T-cell (primary cell): ENCODE results near the gene ETFA. TPM values are rescaled to one million over a fixed set of nuclear protein-coding genes. Genes with fewer than 3 reads are reported as not detected.

Experiments
- ATAC-seq, 4 experiments: fragments of 200-7000 bp in 3 of 4; fragments of 150-1000 bp in 1 of 4; cut with Tn5 transposase; replicated peaks in 1 of 4; 1 replicate in 3 of 4; 2 replicates in 1 of 4; pipeline ENCODE4 v1.10.0; 2021; ENCODE audit warnings: moderate library complexity in 3 of 4, mild to moderate bottlenecking in 2 of 4, moderate number of reproducible peaks in 1 of 4
- CTCF ChIA-PET, 2 donors: fragments of 300-600 bp; sonication (Branson Sonifier 250); formaldehyde crosslinking; loops; one replicate each; lab custom pipeline; 2022; ENCODE audit warnings: antibody characterized with exemption in 2 of 2; lab: Charles Lee
- POLR2A ChIA-PET, 2 donors: fragments of 300-600 bp; sonication (Branson Sonifier 250); formaldehyde crosslinking; loops; one replicate each; lab custom pipeline; 2022; ENCODE audit warnings: antibody characterized with exemption in 2 of 2; lab: Charles Lee
- DNase-seq, 35 experiments: peaks; one replicate each; pipeline versions ENCODE4 v3.0.0 to v3.0.0-alpha.2; 2013 to 2023
- H3K27ac ChIP-seq: one replicate; pipeline ENCODE4 v1.5.1; 2013; ENCODE audit warnings: low read length
- H3K27me3 ChIP-seq, 2 experiments: replicated peaks in 1 of 2; 1 replicate in 1 of 2; 2 replicates in 1 of 2; pipeline versions ENCODE4 v1.6.1 to v1.7.0; 2013; ENCODE audit warnings: low read length in 1 of 2, mixed read lengths in 1 of 2; ENCODE audit not compliant: control insufficient read depth in 2 of 2, insufficient read depth in 2 of 2; ENCODE audit errors: extremely low read depth in 1 of 2
- H3K36me3 ChIP-seq, 2 donors: 1 replicate in 1 of 2; 2 replicates in 1 of 2; pipeline versions ENCODE4 v1.6.1 to v1.7.0; 2013; ENCODE audit warnings: low read length in 1 of 2; ENCODE audit not compliant: control insufficient read depth in 2 of 2, insufficient read depth in 1 of 2; ENCODE audit errors: extremely low read depth in 1 of 2
- H3K4me1 ChIP-seq, 2 experiments: 1 replicate in 1 of 2; 2 replicates in 1 of 2; pipeline versions ENCODE4 v1.6.1 to v1.7.0; 2013; ENCODE audit warnings: low read length in 2 of 2, mixed read lengths in 1 of 2; ENCODE audit not compliant: insufficient read depth in 2 of 2, control insufficient read depth in 1 of 2; ENCODE audit errors: extremely low read depth in 1 of 2
- H3K4me3 ChIP-seq, 2 donors: 1 replicate in 1 of 2; 2 replicates in 1 of 2; pipeline versions ENCODE4 v1.5.1 to v1.7.0; 2013; ENCODE audit warnings: mild to moderate bottlenecking in 2 of 2, low read length in 1 of 2, moderate library complexity in 1 of 2; ENCODE audit not compliant: control insufficient read depth in 1 of 2; ENCODE audit errors: extremely low read depth in 1 of 2
- H3K9me3 ChIP-seq: 2 replicates; pipeline ENCODE4 v1.7.0; 2013
- H3K27ac Mint-ChIP-seq, 2 donors: one replicate each; pipeline ENCODE4 v1.8.0; 2020 to 2021; ENCODE audit warnings: mild to moderate bottlenecking in 2 of 2, mixed read lengths in 2 of 2
- H3K27me3 Mint-ChIP-seq, 2 donors: one replicate each; pipeline ENCODE4 v1.8.0; 2021 to 2022; ENCODE audit warnings: mixed read lengths in 2 of 2
- H3K36me3 Mint-ChIP-seq: one replicate; pipeline ENCODE4 v1.8.0; 2021; ENCODE audit warnings: mixed read lengths
- H3K4me1 Mint-ChIP-seq, 3 donors: one replicate each; pipeline ENCODE4 v1.8.0; 2020 to 2022; ENCODE audit warnings: mixed read lengths in 3 of 3, mild to moderate bottlenecking in 1 of 3
- H3K4me3 Mint-ChIP-seq, 3 donors: one replicate each; pipeline ENCODE4 v1.8.0; 2020 to 2022; ENCODE audit warnings: mild to moderate bottlenecking in 3 of 3, mixed read lengths in 3 of 3, moderate library complexity in 3 of 3
- H3K9me3 Mint-ChIP-seq, 3 donors: one replicate each; pipeline ENCODE4 v1.8.0; 2020 to 2022; ENCODE audit warnings: mixed read lengths in 3 of 3
- WGBS: methylation state at CpG from one replicate; pipeline ENCODE4 v1.1.5; 2013; ENCODE audit warnings: missing lambda C conversion rate; ENCODE audit not compliant: insufficient coverage; 5-methylcytosine and 5-hydroxymethylcytosine counted together
- total RNA-seq, 35 experiments: library from RNA in 6 of 35; stranded (reverse) in 6 of 35; fragments of 120-200 nt in 1 of 35; gene quantifications; one replicate each; pipeline versions ENCODE4 v1.2.1 to v1.2.4 and lab custom pipeline; 2013 to 2026

ETFA gene
- total RNA-seq, 5 donors from 2014 or later (not counting 1 experiment from before 2014, with no cell fraction given), result 34.6 to 53.9 (median 50.4) TPM

DNA sequence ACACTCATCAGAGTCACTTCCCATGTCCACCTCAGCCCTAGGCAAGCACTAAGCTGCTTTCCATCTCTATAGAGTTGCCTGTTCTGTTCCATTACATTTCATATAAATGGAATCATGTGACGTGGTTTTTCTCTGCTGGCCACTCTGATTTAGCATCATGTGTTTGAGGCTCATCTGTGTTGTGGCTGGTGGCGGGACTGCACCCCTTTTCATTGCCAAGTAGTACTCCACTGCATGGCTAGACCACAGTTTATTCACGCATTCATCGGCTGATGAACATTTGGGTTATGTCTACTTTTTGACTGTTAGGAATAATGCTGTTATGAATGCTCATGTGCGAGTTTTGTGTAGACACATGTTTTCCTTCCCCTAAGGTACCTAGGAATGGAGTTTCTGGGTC is 136.6 kb downstream of the ETFA start:
- no peaks in the 10 kb centered on the region for H3K4me1 Mint-ChIP-seq
- no peak for ATAC-seq
- Histone ChIP-seq H3K36me3 (no peaks in the 10 kb centered on the region), H3K4me1 (no peaks in the 10 kb centered on the region), H3K4me3 (no peak overlapping the region), H3K27ac (no peak overlapping the region), H3K27me3 (peaks cover 0 to 61% of the 10 kb centered on the region in 2 experiments), H3K9me3 (no peaks in the 10 kb centered on the region)
- no peaks in the 10 kb centered on the region for H3K36me3 Mint-ChIP-seq
- H3K27me3 Mint-ChIP-seq, result peaks cover 20 to 24% of the 10 kb centered on the region in 2 donors
- H3K4me3 Mint-ChIP-seq, result no peak overlapping the region
- H3K9me3 Mint-ChIP-seq, result no peaks in the 10 kb centered on the region
- DNase-seq, result no peak
- CTCF ChIA-PET, result no interaction called here
- WGBS, result 100% methylated on average over 1 of the region's 5 CpGs
- POLR2A ChIA-PET, result no interaction called here
- no peak overlapping the region for H3K27ac Mint-ChIP-seq

DNA sequence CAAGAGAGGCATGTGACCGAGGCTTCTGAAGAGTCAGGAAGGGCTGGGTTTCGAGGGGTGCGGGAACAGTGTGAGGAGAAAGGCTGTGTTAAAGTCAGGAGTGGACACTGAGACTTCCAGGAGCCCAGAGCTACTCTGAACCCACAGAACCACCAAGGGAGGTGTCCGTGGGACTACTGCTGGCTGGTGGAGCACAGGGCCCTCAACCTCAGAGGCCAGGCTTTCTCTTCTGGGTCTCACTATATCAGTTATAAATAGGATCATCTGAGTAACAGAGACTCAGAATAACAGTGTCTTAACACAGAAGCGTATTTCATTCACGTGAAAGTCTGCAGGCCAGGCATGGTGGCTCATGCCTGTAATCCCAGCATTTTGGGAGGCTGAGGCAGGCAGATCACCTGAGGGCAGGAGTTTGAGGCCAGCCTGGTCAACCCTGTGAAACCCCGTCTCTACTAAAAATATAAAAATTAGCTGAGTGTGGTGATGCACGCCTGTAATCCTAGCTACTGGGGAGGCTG is 137.9 kb downstream of the ETFA start:
- Mint-ChIP-seq H3K9me3 (no peaks in the 10 kb centered on the region), H3K4me1 (no peaks in the 10 kb centered on the region), H3K27me3 (peaks cover 18 to 20% of the 10 kb centered on the region in 2 donors), H3K27ac (no peak overlapping the region), H3K4me3 (no peak overlapping the region), H3K36me3 (no peaks in the 10 kb centered on the region)
- ChIA-PET POLR2A (interaction anchor here in 1 of 2 donors (0.6 kb wide), 1 partner anchor 34 kb away, joined by 3 read pairs; no protein-coding TSS in a partner anchor), CTCF (no interaction called here)
- ATAC-seq (no peak), DNase-seq (no peak)
- H3K27me3 ChIP-seq, result peaks cover 0 to 59% of the 10 kb centered on the region in 2 experiments
- H3K36me3 ChIP-seq, result no peaks in the 10 kb centered on the region
- no peak overlapping the region for H3K4me3 ChIP-seq
- H3K27ac ChIP-seq, result no peak overlapping the region
- no peaks in the 10 kb centered on the region for H3K9me3 ChIP-seq
- no peaks in the 10 kb centered on the region for H3K4me1 ChIP-seq
- 84% methylated on average over 4 of the region's 8 CpGs for WGBS

DNA sequence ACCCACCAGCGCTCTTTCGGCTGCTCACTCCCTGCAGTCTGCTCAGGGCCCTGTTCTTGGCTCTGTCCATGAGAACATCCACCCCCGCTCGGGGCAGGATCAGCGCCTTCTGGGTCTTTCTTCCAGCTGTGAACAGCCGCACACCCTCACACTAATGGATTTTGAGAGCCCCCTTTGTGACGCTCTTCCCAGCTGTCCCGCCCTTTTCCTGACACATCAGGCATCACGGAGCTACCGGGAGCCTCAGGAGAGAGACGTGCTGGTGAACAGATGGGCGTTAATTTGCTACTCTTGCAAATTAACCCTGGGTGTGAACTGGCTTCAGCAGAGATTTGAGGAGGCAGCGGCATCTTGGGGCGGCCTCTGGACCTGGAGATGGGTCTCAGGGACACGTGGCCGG is 138.5 kb downstream of the ETFA start:
- Histone ChIP-seq H3K27ac (no peak overlapping the region), H3K9me3 (no peaks in the 10 kb centered on the region), H3K4me3 (no peak overlapping the region), H3K27me3 (peaks cover 0 to 54% of the 10 kb centered on the region in 2 experiments), H3K36me3 (no peaks in the 10 kb centered on the region), H3K4me1 (no peaks in the 10 kb centered on the region)
- no peaks in the 10 kb centered on the region for H3K9me3 Mint-ChIP-seq
- H3K4me1 Mint-ChIP-seq, result no peaks in the 10 kb centered on the region
- ATAC-seq (no peak), DNase-seq (no peak)
- no peaks in the 10 kb centered on the region for H3K36me3 Mint-ChIP-seq
- POLR2A ChIA-PET, result no interaction called here
- H3K4me3 Mint-ChIP-seq, result no peak overlapping the region
- CTCF ChIA-PET, result no interaction called here
- H3K27me3 Mint-ChIP-seq, result peaks cover 12 to 16% of the 10 kb centered on the region in 2 donors
- no peak overlapping the region for H3K27ac Mint-ChIP-seq
- WGBS, result 73% methylated on average over 16 of the region's 16 CpGs

DNA sequence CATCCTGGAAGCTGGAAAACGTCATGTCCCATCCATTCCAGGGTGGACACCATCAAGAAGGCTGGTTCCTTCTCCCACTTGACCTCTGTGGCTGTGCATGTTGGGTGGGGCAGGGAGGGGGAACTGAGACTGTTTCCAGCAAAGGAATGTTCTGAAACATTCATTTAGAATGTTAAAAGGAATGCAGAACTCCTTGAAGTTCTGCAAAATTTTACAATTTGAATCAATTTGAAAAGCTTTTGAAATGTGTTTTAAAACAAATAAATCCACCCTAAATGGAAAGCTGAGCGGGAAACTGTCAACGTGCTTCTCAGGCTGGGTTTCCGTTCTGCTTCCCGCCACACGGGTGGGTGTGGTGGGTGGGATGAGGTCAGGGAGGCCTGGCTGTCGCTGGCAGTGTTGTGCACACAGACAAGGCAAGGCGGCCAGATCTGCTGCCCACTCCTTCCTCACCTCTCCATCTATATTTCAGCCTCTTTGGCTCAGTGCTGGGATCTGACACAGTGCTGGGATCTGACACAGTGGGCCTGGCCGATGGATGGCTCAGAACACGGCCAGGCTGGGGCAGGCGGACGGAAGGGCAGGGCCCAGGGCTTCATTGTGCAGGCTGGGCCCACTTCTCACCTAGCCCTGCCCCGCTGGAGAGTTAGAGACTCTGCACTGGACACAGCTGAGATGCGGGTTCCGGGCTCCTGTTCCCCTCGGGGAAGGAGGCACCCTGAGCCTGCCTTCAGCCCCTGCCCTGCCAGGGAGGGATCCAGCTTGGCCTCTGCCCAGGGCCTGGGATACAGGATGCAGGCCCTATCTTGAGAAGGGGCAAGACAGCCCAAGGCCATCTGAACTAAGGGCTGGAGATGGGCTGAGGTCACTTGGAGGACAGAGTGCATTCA is 141.1 kb downstream of the ETFA start:
- Histone ChIP-seq H3K36me3 (no peaks in the 10 kb centered on the region), H3K9me3 (no peaks in the 10 kb centered on the region), H3K4me1 (no peaks in the 10 kb centered on the region), H3K27ac (no peak overlapping the region), H3K4me3 (no peak overlapping the region), H3K27me3 (peaks cover 0 to 29% of the 10 kb centered on the region in 2 experiments)
- ChIA-PET CTCF (no interaction called here), POLR2A (no interaction called here)
- H3K4me1 Mint-ChIP-seq, result no peaks in the 10 kb centered on the region
- no peak for ATAC-seq
- no peak for DNase-seq
- H3K36me3 Mint-ChIP-seq, result no peaks in the 10 kb centered on the region
- no peak overlapping the region for H3K27ac Mint-ChIP-seq
- peaks cover 4 to 5% of the 10 kb centered on the region in 2 donors for H3K27me3 Mint-ChIP-seq
- 89% methylated on average over 8 of the region's 16 CpGs for WGBS
- H3K9me3 Mint-ChIP-seq, result no peaks in the 10 kb centered on the region
- H3K4me3 Mint-ChIP-seq, result no peak overlapping the region

DNA sequence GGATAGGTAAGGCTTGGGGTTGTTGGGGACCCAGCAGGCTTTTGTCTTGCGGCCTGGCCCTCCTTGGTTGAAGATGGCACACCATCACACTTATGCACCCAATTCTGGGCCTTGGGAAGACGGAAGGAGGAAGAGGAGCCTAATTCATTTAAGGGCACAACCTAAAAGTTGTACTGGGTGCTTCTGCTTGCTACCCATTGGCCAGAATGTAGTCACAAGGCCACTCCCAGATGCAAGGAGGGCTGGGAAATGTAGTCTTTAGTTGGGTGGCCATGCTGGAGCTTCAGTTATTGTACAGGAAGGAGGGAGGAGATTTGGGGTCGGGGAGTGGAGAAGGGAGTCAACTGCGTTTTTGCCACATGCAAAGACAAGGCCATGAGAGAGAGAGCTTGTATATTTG is 142.3 kb downstream of the ETFA start:
- ChIA-PET POLR2A (no interaction called here), CTCF (interaction anchor here in 1 of 2 donors (1.0 kb wide), 1 partner anchor 19 kb away, joined by 3 read pairs; no protein-coding TSS in a partner anchor)
- no peaks in the 10 kb centered on the region for H3K36me3 Mint-ChIP-seq
- Histone ChIP-seq H3K27me3 (peaks cover 0 to 33% of the 10 kb centered on the region in 2 experiments), H3K4me3 (no peak overlapping the region), H3K36me3 (no peaks in the 10 kb centered on the region), H3K4me1 (no peaks in the 10 kb centered on the region), H3K9me3 (no peaks in the 10 kb centered on the region), H3K27ac (no peak overlapping the region)
- WGBS, result 57% methylated on average over 2 of the region's 4 CpGs
- ATAC-seq, result no peak
- H3K4me1 Mint-ChIP-seq, result no peaks in the 10 kb centered on the region
- H3K9me3 Mint-ChIP-seq, result no peaks in the 10 kb centered on the region
- no peak overlapping the region for H3K4me3 Mint-ChIP-seq
- no peak overlapping the region for H3K27ac Mint-ChIP-seq
- peaks cover 4 to 5% of the 10 kb centered on the region in 2 donors for H3K27me3 Mint-ChIP-seq
- no peak for DNase-seq

DNA sequence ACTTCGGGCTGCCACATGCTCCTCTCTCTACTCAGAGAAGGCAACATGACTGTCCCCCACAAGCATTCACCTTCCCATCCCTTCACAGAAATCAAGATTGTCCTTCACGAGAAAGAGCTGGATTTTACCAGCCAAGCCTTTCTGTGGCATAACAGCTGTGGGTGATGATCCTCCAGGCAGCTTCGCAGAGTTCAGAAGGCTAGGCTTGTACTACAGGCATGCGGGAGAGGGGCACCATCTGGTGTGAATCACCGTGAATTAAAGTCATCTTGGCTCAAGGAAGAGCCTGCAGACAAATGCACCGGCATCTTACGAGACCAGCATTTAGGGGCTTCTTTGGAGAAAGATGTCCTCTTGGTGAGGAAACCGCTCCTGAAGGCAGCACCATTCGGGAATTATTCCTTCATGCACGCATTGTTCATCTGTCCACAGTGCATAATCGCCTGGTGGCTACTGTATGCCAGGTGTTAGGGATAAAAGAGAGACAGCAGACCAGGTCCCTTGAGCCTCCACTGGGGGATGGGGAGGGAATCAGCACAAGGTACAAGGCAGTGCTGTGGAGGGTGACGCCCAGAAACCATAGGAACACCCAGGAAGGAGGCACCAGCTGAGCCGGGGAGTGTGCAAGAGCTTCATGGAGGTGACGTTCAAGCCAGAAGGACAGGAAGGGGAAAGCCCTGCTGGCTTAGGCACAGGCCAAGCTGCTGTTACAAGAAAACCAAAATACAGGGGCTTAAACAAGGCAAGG is 142.9 kb downstream of the ETFA start:
- H3K27me3 ChIP-seq, result peaks cover 0 to 28% of the 10 kb centered on the region in 2 experiments
- H3K4me1 ChIP-seq, result no peaks in the 10 kb centered on the region
- H3K27ac ChIP-seq, result no peak overlapping the region
- CTCF ChIA-PET, result interaction anchor here in 1 of 2 donors (1.0 kb wide), 1 partner anchor 18 kb away, joined by 3 read pairs; no protein-coding TSS in a partner anchor
- POLR2A ChIA-PET, result interaction anchor here in 1 of 2 donors (0.7 kb wide), 1 partner anchor 46 kb away, joined by 12 read pairs; no protein-coding TSS in a partner anchor
- H3K36me3 Mint-ChIP-seq, result no peaks in the 10 kb centered on the region
- WGBS, result 78% methylated on average over 12 of the region's 14 CpGs
- DNase-seq, result no peak
- H3K27me3 Mint-ChIP-seq, result peaks cover 4 to 5% of the 10 kb centered on the region in 2 donors
- H3K9me3 Mint-ChIP-seq, result no peaks in the 10 kb centered on the region
- no peak overlapping the region for H3K27ac Mint-ChIP-seq
- H3K4me1 Mint-ChIP-seq, result no peaks in the 10 kb centered on the region
- H3K36me3 ChIP-seq, result no peaks in the 10 kb centered on the region
- no peak for ATAC-seq
- no peaks in the 10 kb centered on the region for H3K9me3 ChIP-seq
- no peak overlapping the region for H3K4me3 ChIP-seq
- H3K4me3 Mint-ChIP-seq, result no peak overlapping the region
